Inferior parietal cortex (tissue), 1 donor: ENCODE data around the gene CTNNA1.
"Not testable (repeated sequence)": the region's sequence is repeated elsewhere in the genome, so short reads cannot be mapped to it uniquely, and the experiment has no call there.

Experiments used
- DNase-seq: peaks from one replicate; pipeline ENCODE4 v3.0.0-alpha.2; 2016; ENCODE audit errors: extremely low spot score

CTNNA1 gene, protein sequence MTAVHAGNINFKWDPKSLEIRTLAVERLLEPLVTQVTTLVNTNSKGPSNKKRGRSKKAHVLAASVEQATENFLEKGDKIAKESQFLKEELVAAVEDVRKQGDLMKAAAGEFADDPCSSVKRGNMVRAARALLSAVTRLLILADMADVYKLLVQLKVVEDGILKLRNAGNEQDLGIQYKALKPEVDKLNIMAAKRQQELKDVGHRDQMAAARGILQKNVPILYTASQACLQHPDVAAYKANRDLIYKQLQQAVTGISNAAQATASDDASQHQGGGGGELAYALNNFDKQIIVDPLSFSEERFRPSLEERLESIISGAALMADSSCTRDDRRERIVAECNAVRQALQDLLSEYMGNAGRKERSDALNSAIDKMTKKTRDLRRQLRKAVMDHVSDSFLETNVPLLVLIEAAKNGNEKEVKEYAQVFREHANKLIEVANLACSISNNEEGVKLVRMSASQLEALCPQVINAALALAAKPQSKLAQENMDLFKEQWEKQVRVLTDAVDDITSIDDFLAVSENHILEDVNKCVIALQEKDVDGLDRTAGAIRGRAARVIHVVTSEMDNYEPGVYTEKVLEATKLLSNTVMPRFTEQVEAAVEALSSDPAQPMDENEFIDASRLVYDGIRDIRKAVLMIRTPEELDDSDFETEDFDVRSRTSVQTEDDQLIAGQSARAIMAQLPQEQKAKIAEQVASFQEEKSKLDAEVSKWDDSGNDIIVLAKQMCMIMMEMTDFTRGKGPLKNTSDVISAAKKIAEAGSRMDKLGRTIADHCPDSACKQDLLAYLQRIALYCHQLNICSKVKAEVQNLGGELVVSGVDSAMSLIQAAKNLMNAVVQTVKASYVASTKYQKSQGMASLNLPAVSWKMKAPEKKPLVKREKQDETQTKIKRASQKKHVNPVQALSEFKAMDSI

DNA sequence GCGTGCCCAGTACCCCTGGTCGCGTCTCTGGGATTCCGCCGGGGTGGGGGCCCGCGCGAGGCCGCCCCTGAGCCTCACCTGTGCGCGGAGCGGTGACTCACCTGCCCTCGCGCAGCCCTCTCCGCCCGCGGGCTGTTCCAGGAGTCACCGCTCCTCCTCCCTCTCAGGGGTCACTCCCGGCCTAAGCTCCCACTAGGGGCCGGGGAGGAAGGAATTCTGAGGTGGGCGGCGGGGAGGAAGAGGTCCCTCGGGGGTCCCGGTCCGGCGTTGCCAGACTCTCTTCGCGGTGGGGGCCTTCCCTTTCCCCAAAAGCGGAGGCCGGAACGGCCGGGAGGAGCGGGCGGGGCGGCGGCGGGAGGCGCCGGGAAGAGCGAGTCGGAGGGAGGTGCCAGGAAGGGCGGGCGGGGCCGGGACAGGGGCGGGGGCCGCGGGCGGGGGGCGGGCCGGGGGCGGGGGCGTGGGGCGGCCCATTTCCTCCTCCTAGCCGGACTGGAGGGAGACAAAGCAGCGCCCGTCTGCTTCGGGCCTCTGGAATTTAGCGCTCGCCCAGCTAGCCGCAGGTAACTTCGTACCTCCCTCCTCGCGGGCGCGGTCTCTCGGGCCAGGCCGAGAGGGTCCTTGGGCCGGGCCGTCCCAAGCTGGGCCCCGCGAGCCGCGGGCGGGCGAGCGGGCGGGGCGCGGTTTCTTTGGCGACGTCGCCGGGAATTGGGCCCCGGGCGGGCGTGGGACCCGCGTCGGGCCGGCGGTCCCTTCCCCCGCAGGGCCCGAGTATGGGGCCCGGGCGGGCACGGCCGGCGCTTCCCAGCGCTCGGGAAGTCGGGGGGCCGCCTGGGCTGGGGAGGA, at the start of gene CTNNA1:
Gene CTNNA1 (plus strand): TSS at position 475 of the 843 bp plus-strand sequence. CDS start 28,500 bp downstream, outside the sequence.
- no peak for DNase-seq

- not testable (repeated sequence) for DNase-seq
Observed at GRCh38 chr5:138703777-138704176, 49.4 kb upstream of the CTNNA1 start.

DNA sequence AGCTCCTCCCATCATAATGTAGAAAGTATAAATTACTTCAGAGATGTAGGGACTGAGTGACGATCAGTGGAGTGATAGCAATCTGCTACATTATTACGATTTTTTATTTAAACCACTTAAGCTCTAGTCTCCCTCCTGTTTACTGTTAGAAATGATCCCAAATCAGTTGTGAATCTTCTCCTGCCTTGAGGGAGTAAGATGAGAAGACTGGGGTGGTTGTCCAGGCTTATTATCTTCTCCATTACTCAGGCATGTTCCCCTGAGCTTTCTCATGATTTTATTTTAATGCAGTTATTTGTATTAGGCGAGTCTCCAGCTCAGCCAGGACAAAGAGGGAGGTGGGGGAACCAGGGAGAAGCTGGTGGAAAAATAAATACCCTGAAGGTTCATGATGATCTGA, 48.2 kb upstream of the CTNNA1 start:
- no peak for DNase-seq

GRCh38 chr5:138705567-138705966, 47.7 kb upstream of the CTNNA1 start:
- no peak for DNase-seq

GRCh38 chr5:138706655-138707480, 46.4 kb upstream of the CTNNA1 start:
- no peak for DNase-seq

DNA sequence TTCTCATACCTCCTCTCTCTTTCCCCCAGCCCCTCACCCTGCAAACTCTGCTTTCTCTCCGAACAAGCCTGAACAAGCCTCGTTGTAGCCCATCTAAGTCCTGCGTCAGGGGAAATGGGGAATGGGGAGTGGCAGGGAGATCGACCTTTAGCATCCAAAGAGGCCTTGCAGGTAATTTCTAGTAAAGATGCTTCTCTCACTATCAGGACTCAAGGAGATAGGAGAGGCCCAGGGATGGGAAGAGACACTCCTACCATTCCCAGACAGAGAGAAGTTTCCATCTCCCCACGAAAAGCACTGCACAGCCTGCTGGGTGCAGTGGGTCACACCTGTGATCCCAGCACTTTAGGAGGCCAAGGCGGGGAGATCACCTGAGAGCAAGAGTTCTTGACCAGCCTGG, 44.4 kb upstream of the CTNNA1 start:
- no peak for DNase-seq

DNA sequence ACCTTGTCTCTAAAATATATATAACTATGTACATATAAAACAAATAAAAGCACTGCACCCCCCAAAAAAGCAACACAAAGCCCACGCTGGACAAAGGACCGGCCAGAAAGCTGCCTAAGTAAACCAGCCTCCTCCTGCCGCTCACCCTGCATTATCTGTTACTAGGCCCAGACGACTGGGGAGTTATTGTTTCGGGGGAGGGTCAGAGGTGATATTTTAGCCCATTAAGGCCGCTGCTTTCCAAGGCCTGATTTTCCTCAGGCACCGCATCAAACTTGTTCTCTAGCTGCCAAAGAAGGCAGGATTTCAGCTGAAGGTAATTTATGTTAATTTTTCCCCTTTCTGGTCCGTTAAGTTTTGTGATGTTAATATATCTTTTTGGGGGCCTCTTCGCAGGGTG, 44.0 kb upstream of the CTNNA1 start:
- no peak for DNase-seq

- no peak for DNase-seq
Observed at GRCh38 chr5:138711087-138711486, 42.1 kb upstream of the CTNNA1 start.

DNA sequence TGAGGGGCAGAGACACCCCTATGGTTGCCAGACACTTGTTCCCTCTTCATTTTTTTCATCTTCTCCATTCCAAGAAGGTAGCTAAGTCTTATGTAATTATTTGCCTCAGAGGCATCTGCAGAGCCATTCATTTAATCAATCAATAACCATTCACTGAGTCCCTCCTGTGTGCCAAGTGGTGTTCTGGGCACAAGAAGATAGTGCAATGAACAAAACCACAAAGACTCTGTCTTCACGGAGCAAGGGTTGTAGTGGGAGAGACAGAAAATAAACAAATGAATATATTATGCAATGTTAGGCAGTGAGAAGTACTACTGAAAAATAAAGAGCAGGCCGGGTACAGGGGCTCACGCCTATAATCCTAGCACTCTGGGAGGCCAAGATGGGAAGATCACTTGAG, 41.4 kb upstream of the CTNNA1 start:
- DNase-seq: no peak

GRCh38 chr5:138712324-138712723, 40.9 kb upstream of the CTNNA1 start:
- no peak for DNase-seq

DNA sequence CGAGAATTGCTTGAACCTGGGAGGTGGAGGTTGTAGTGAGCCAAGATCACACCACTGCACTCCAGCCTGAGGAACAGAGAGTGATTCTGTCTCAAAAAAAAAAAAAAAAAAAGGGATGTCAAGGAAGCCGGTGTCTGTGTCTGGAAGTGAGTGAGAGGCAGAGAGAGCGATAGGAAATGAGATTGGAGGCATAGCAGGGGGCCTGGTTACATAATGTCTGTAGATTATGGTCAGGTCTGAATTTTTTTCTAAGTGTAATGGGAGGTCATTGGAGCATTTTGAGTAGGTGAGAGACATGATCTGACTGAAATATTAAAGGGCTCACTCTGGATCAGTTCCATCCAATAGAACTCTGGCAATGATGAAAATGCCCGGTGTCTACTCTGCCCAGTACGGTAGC, 40.4 kb upstream of the CTNNA1 start:
- no peak for DNase-seq

- DNase-seq: no peak
Observed at GRCh38 chr5:138713247-138713646, 40.0 kb upstream of the CTNNA1 start.

GRCh38 chr5:138714694-138715093, 38.5 kb upstream of the CTNNA1 start:
- DNase-seq: no peak

- not testable (repeated sequence) for DNase-seq
Observed at GRCh38 chr5:138715931-138716432, 37.2 kb upstream of the CTNNA1 start.

GRCh38 chr5:138716456-138716924, 36.7 kb upstream of the CTNNA1 start:
- DNase-seq: no peak

- DNase-seq: no peak
Observed at GRCh38 chr5:138717399-138717798, 35.8 kb upstream of the CTNNA1 start.

- DNase-seq: no peak
Observed at GRCh38 chr5:138719811-138720210, 33.4 kb upstream of the CTNNA1 start.

- DNase-seq: no peak
Observed at GRCh38 chr5:138720840-138721239, 32.4 kb upstream of the CTNNA1 start.

DNA sequence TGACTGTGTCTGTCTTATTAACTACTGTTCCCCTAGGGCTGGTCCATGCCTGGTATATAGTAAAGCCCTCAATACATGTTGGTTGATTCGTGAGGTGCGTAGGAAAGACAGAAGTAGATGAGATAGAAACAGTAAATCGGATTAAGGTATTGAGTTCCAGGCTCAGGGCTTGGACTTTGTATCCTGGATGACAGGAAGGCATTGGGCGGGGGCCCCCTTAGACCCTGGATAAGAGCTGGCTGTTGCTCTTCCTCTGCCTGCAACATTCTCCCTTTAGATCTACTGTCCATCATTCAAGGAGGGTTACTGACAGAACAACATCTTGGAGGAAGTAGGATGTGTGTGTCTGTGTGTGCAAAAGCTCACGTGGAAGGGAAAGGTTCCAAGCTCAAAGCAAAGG, 31.2 kb upstream of the CTNNA1 start:
- no peak for DNase-seq

DNA sequence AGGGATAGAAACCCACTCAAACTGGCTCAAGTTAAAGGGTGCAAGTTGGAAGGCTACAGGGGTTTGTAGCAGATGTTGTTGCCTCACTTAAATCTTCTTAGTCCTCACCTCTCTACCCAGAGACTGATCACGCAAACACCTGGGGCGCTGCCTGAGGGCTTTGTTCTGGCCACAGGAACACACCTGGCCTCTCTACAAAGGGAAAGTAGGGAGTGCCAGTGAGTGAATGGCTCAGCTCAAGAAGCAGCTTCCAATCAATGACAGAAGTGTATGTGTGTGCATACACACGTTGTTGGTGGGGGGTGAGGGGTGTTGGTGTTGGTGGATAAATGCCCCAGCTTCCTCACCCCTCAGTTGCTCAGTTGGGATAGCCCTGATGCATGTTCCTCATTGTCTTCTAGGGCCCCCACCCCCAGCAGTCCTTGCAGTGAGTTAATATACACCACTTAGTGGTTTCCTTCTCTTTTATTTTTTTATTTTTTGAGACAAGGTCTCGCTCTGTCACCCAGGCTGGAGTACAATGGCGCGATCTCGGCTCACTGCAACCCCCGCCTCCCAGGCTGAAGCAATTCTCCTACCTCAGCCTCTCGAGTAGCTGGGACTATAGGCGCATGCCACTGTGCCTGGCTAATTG, 30.6 kb upstream of the CTNNA1 start:
- no peak for DNase-seq
